SK-N-SH (cell line): ENCODE measurements around the gene NOC2L. TPM values are rescaled to one million over a fixed set of nuclear protein-coding genes. Genes with fewer than 3 reads are reported as not detected.

ENCODE experiments used
- CTCF ChIA-PET: fragments of 300-600, 350-600 bp; formaldehyde crosslinking; extraction: SDS; loops from one replicate; lab custom pipeline; 2021; lab: Yijun Ruan, JAX
- POLR2A ChIA-PET: fragments of 350-600 bp; sonication (Branson Sonifier 250); formaldehyde crosslinking; extraction: SDS; loops from one replicate; lab custom pipeline; 2020; ENCODE audit warnings: antibody characterized with exemption, inconsistent platforms; lab: Yijun Ruan, JAX
- DNase-seq: peaks from one replicate; pipeline ENCODE4 v3.0.0; 2012
- H2AFZ ChIP-seq: fragments of 200-600 bp; sonication (generic); 2 replicates; pipeline ENCODE4 v1.8.1; 2016; ENCODE audit warnings: antibody characterized with exemption, mild to moderate bottlenecking, low read depth
- H3F3A ChIP-seq: fragments of 200-600 bp; sonication (generic); replicated peaks from 2 replicates; pipeline ENCODE3; 2016; ENCODE audit warnings: antibody characterized with exemption, mild to moderate bottlenecking; ENCODE audit not compliant: insufficient read depth
- H3K27ac ChIP-seq, 2 experiments: fragments of 200-500 bp in 1 of 2; fragments of 200-600 bp in 1 of 2; sonication (Bioruptor generic) in 1 of 2; sonication (generic), shearing (Covaris generic) in 1 of 2; 2 replicates each; pipeline versions ENCODE4 v1.5.1 to v1.6.1; 2014 to 2016; ENCODE audit warnings: low read depth in 2 of 2, inconsistent platforms in 1 of 2, low read length in 1 of 2, mild to moderate bottlenecking in 1 of 2, mixed read lengths in 1 of 2
- H3K27me3 ChIP-seq: fragments of 200-600 bp; sonication (generic), shearing (Covaris generic); 2 replicates; pipeline ENCODE4 v1.6.1; 2016; ENCODE audit warnings: mixed run types; ENCODE audit not compliant: insufficient read depth
- H3K36me3 ChIP-seq, 2 experiments: fragments of 200-500 bp in 1 of 2; fragments of 200-600 bp in 1 of 2; sonication (Bioruptor generic) in 1 of 2; sonication (generic) in 1 of 2; replicated peaks in 1 of 2; 2 replicates each; pipeline versions ENCODE3 to v1.5.1; 2014 to 2016; ENCODE audit warnings: low read length in 1 of 2, mild to moderate bottlenecking in 1 of 2; ENCODE audit not compliant: insufficient read depth in 2 of 2, control insufficient read depth in 1 of 2
- H3K4me1 ChIP-seq, 2 experiments: fragments of 200-500 bp in 1 of 2; fragments of 200-600 bp in 1 of 2; sonication (Bioruptor generic) in 1 of 2; sonication (generic), shearing (Covaris generic) in 1 of 2; 2 replicates each; pipeline versions ENCODE4 v1.5.1 to v1.6.1; 2014 to 2016; ENCODE audit warnings: low read depth in 1 of 2, low read length in 1 of 2, mixed run types in 1 of 2; ENCODE audit not compliant: insufficient read depth in 2 of 2, control insufficient read depth in 1 of 2
- H3K4me2 ChIP-seq: fragments of 200-600 bp; sonication (generic), shearing (Covaris generic); 2 replicates; pipeline ENCODE4 v1.6.1; 2017; ENCODE audit warnings: mixed run types
- H3K4me3 ChIP-seq, 2 experiments: fragments of 200-500 bp in 1 of 2; fragments of 200-600 bp in 1 of 2; sonication (Bioruptor generic) in 1 of 2; sonication (generic), shearing (Covaris generic) in 1 of 2; 2 replicates each; pipeline versions ENCODE4 v1.5.1 to v1.8.1; 2014 to 2016; ENCODE audit warnings: low read depth in 2 of 2, inconsistent platforms in 1 of 2, low read length in 1 of 2, mild to moderate bottlenecking in 1 of 2, mixed read lengths in 1 of 2, moderate library complexity in 1 of 2
- H3K79me2 ChIP-seq: fragments of 200-600 bp; sonication (generic); 2 replicates; pipeline ENCODE4 v1.8.1; 2017; ENCODE audit warnings: mild to moderate bottlenecking; ENCODE audit not compliant: insufficient read depth
- H3K9ac ChIP-seq: fragments of 200-600 bp; sonication (generic); 2 replicates; pipeline ENCODE4 v1.6.1; 2017; ENCODE audit warnings: mixed run types
- H3K9me2 ChIP-seq: fragments of 200-600 bp; sonication (generic); 2 replicates; pipeline ENCODE4 v1.6.1; 2017; ENCODE audit warnings: mixed run types
- H3K9me3 ChIP-seq: fragments of 200-600 bp; sonication (generic); 2 replicates; pipeline ENCODE4 v1.6.1; 2017; ENCODE audit warnings: mixed run types, mild to moderate bottlenecking, moderate library complexity
- H4K20me1 ChIP-seq: fragments of 200-600 bp; sonication (generic); 2 replicates; pipeline ENCODE4 v1.6.1; 2017; ENCODE audit warnings: mild to moderate bottlenecking, mixed run types; ENCODE audit not compliant: insufficient read depth
- CHD2 ChIP-seq: fragments of 150-350 bp; IDR thresholded peaks from 2 replicates; pipeline ENCODE4 v1.6.1; 2018; ENCODE audit warnings: low read length; ENCODE audit not compliant: partially characterized antibody
- CTCF ChIP-seq: fragments of 200-600 bp; sonication (generic); IDR thresholded peaks from 2 replicates; pipeline ENCODE4 v1.6.1; 2017; ENCODE audit warnings: antibody characterized with exemption, mild to moderate bottlenecking, moderate library complexity
- ELF1 ChIP-seq: IDR thresholded peaks from 2 replicates; pipeline ENCODE4 v1.4.0; 2012
- EZH2phosphoT487 ChIP-seq: fragments of 200-600 bp; sonication (generic); IDR thresholded peaks from 2 replicates; pipeline ENCODE4 v1.6.1; 2017; ENCODE audit warnings: low read depth, mixed run types, mild to moderate bottlenecking, antibody characterized with exemption, moderate library complexity, borderline replicate concordance
- FOSL2 ChIP-seq: IDR thresholded peaks from 2 replicates; pipeline ENCODE4 v1.4.0; 2012; ENCODE audit warnings: low read depth, mild to moderate bottlenecking, moderate library complexity, borderline replicate concordance
- FOXJ3 ChIP-seq: sonication (generic); formaldehyde crosslinking; IDR thresholded peaks from 2 replicates; pipeline ENCODE4 v1.5.1; 2020; ENCODE audit warnings: mild to moderate bottlenecking, missing genetic modification reagents
- FOXM1 ChIP-seq: IDR thresholded peaks from 2 replicates; pipeline ENCODE4 v1.4.0; 2012; ENCODE audit warnings: low read depth, mild to moderate bottlenecking
- GABPA ChIP-seq: IDR thresholded peaks from 2 replicates; pipeline ENCODE4 v1.4.0; 2012; ENCODE audit warnings: low read depth, mild to moderate bottlenecking
- JUND ChIP-seq: IDR thresholded peaks from 2 replicates; pipeline ENCODE4 v1.4.0; 2012
- MEF2A ChIP-seq: IDR thresholded peaks from 2 replicates; pipeline ENCODE4 v1.4.0; 2012; ENCODE audit warnings: low read depth, borderline replicate concordance
- MXI1 ChIP-seq: IDR thresholded peaks from 2 replicates; pipeline ENCODE4 v1.6.1; 2012; ENCODE audit warnings: mild to moderate bottlenecking, low read depth, low read length, improper control_type of control experiment
- NFIC ChIP-seq: IDR thresholded peaks from 2 replicates; pipeline ENCODE4 v1.4.0; 2012; ENCODE audit warnings: borderline replicate concordance
- PBX3 ChIP-seq: IDR thresholded peaks from 2 replicates; pipeline ENCODE4; 2012
- RCOR1 ChIP-seq: fragments of 150-350 bp; IDR thresholded peaks from 2 replicates; pipeline ENCODE4 v1.6.1; 2017; ENCODE audit warnings: antibody characterized with exemption, low read length
- RFX5 ChIP-seq: IDR thresholded peaks from 2 replicates; pipeline ENCODE4 v1.6.1; 2012; ENCODE audit warnings: mild to moderate bottlenecking, improper control_type of control experiment, low read length
- SIN3A ChIP-seq: IDR thresholded peaks from 2 replicates; pipeline ENCODE4 v1.6.1; 2012; ENCODE audit warnings: low read depth, mild to moderate bottlenecking, low read length, moderate library complexity, borderline replicate concordance
- SMC3 ChIP-seq: IDR thresholded peaks from 2 replicates; pipeline ENCODE4 v1.6.1; 2012; ENCODE audit warnings: low read depth, low read length, improper control_type of control experiment
- TAF1 ChIP-seq: IDR thresholded peaks from 2 replicates; pipeline ENCODE4 v1.6.1; 2012; ENCODE audit warnings: low read depth, mild to moderate bottlenecking, low read length, moderate library complexity, borderline replicate concordance
- WGBS: methylation state at CpG from one replicate; pipeline ENCODE4 v1.1.6; 2017; ENCODE audit warnings: low lambda C conversion rate; 5-methylcytosine and 5-hydroxymethylcytosine counted together
- polyA plus RNA-seq, 3 experiments: library from polyadenylated mRNA; depleted of rRNA; stranded (reverse); fragments of >200 nt; gene quantifications; 2 replicates each; pipeline ENCODE4 v1.2.3, GENCODE V29; 2012
- TF ChIP-seq, protein P1 (sequence below): IDR thresholded peaks from 2 replicates; pipeline ENCODE4 v1.4.0; 2012; ENCODE audit warnings: low read depth, borderline replicate concordance
- TF ChIP-seq, protein P2 (sequence below): IDR thresholded peaks from 2 replicates; pipeline ENCODE4 v1.4.0; 2012; ENCODE audit warnings: low read depth, borderline replicate concordance

NOC2L gene
- polyA plus RNA-seq, 1 of the 3 experiments (the other 2 are of a cell fraction): 124 TPM

GRCh38 chr1:939511-940106 lies 19.4 kb downstream of the NOC2L start:
- Histone ChIP-seq H3K4me3 (no peak overlapping the region), H3K9ac (no peak overlapping the region), H2AFZ (no peak overlapping the region), H3K27ac (peak overlapping the region in 1 of 2 experiments; percentile 67; a peak in 2 of 4 replicates), H3K4me1 (peaks cover 0 to 62% of the 10 kb centered on the region in 2 experiments; a peak in 1 of 4 replicates), H3K4me2 (peak overlapping the region; percentile 44; the same call in 1 of the 2 replicates)
- POLR2A ChIA-PET: interaction anchor here (1.0 to 1.6 kb wide), 3 partner anchors 9 to 23 kb away, joined by 3 to 6 read pairs (median 3); partner anchors contain the start of gene SAMD11
- WGBS: 28% methylated on average over 10 of the region's 21 CpGs
- DNase-seq: no peak
- no peak for TF ChIP-seq FOXJ3 (CRISPR knock-in tag)
- no peak for TF ChIP-seq GABPA
- TF ChIP-seq SMC3: no peak
- TF ChIP-seq, all 33 proteins: peak for 0
- no peaks in the 10 kb centered on the region for H3K27me3 ChIP-seq
- no peaks in the 10 kb centered on the region for H3K9me2 ChIP-seq
- no peaks in the 10 kb centered on the region for H4K20me1 ChIP-seq
- peaks cover 14% of the 10 kb centered on the region for H3F3A ChIP-seq
- H3K79me2 ChIP-seq: no peaks in the 10 kb centered on the region
- H3K36me3 ChIP-seq: peaks cover 0 to 4% of the 10 kb centered on the region in 2 experiments
- no peaks in the 10 kb centered on the region for H3K9me3 ChIP-seq
- CTCF ChIA-PET: interaction anchor here (1.0 to 8.9 kb wide), 13 partner anchors 10 to 122 kb away, joined by 3 to 125 read pairs (median 10); partner anchors contain the start of genes NOC2L and SAMD11

- POLR2A ChIA-PET: interaction anchor here (1.5 to 1.6 kb wide), 2 partner anchors 8 to 33 kb away, joined by 5 to 6 read pairs; no protein-coding TSS in a partner anchor
- Histone ChIP-seq H3K9me3 (no peaks in the 10 kb centered on the region), H2AFZ (no peak overlapping the region), H3K36me3 (peaks cover 0 to 3% of the 10 kb centered on the region in 2 experiments), H3K27ac (peak overlapping the region in 1 of 2 experiments; percentile 28; a peak in 1 of 4 replicates), H3K4me1 (peaks cover 0 to 55% of the 10 kb centered on the region in 2 experiments; a peak in 1 of 4 replicates), H3F3A (peaks cover 7% of the 10 kb centered on the region), H3K4me2 (no peak overlapping the region), H3K27me3 (no peaks in the 10 kb centered on the region), H3K79me2 (no peaks in the 10 kb centered on the region), H3K4me3 (no peak overlapping the region), H3K9ac (no peak overlapping the region), H3K9me2 (no peaks in the 10 kb centered on the region), H4K20me1 (no peaks in the 10 kb centered on the region)
- CTCF ChIA-PET: interaction anchor here (0.9 to 8.9 kb wide), 20 partner anchors 9 to 123 kb away, joined by 3 to 125 read pairs (median 5); partner anchors contain the start of genes NOC2L and SAMD11
- no peak for DNase-seq
- WGBS: 90% methylated on average over 2 of the region's 30 CpGs
- TF ChIP-seq, protein P1, sequence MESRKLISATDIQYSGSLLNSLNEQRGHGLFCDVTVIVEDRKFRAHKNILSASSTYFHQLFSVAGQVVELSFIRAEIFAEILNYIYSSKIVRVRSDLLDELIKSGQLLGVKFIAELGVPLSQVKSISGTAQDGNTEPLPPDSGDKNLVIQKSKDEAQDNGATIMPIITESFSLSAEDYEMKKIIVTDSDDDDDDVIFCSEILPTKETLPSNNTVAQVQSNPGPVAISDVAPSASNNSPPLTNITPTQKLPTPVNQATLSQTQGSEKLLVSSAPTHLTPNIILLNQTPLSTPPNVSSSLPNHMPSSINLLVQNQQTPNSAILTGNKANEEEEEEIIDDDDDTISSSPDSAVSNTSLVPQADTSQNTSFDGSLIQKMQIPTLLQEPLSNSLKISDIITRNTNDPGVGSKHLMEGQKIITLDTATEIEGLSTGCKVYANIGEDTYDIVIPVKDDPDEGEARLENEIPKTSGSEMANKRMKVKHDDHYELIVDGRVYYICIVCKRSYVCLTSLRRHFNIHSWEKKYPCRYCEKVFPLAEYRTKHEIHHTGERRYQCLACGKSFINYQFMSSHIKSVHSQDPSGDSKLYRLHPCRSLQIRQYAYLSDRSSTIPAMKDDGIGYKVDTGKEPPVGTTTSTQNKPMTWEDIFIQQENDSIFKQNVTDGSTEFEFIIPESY: no peak
- TF ChIP-seq NFIC (no peak), SMC3 (no peak), RFX5 (no peak), RCOR1 (no peak), FOSL2 (no peak), CTCF (no peak), JUND (no peak), TAF1 (no peak), EZH2phosphoT487 (no peak), MXI1 (no peak), CHD2 (no peak), MEF2A (no peak), ELF1 (no peak), FOXM1 (no peak), SIN3A (no peak), PBX3 (no peak)
- TF ChIP-seq, protein P2, sequence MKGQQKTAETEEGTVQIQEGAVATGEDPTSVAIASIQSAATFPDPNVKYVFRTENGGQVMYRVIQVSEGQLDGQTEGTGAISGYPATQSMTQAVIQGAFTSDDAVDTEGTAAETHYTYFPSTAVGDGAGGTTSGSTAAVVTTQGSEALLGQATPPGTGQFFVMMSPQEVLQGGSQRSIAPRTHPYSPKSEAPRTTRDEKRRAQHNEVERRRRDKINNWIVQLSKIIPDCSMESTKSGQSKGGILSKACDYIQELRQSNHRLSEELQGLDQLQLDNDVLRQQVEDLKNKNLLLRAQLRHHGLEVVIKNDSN: no peak
These were observed 20.2 kb downstream of the NOC2L start for GRCh38 chr1:938711-939489.
